Pulmonary artery endothelial cell (primary cell): ENCODE measurements around the gene OPCML. TPM values are rescaled to one million over a fixed set of nuclear protein-coding genes. Genes with fewer than 3 reads are reported as not detected.
"Not testable (repeated sequence)": the region's sequence is repeated elsewhere in the genome, so short reads cannot be mapped to it uniquely, and the experiment has no call there.

ENCODE experiments used
- DNase-seq: peaks from one replicate; pipeline ENCODE4 v3.0.0-alpha.2; 2011; ENCODE audit warnings: low read depth, low spot score
- total RNA-seq: library from RNA; depleted of rRNA; stranded (reverse); fragments of >200 nt; gene quantifications from 2 replicates; pipeline ENCODE4 v1.2.3, GENCODE V29; 2014

Gene OPCML
- total RNA-seq, 1 donor from 2014 or later = not detected

DNA sequence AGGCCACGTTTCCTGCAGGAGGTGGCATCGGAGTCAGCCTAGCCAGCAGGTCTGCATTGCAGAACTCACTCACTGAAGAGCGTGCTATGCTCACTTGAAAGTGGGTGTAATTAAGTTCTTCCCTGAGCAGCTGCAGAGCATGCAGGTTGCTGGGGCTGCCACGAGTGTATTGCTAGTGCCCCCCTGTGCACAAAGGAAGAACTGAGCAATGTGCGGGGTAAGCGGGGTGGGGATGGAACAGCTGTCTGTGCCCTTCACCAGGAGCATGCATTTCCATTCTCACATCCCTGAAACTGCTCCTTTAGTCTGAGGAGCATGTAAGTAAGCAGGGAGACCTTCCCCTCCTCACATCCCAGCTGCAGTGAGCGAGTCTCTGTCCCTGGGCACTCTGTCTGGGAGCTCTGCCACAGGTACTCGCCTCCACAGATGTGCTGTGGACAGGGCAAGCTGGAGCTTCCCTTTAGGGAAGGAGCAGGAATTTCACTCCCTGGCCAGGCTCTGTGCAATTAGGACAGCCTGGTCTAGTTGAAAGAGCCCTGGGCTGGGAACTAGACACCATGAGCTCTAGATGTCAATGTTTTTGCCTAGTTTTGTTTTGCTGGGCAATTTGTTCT is 1130.1 kb downstream of the OPCML start:
- no peak for DNase-seq

DNA sequence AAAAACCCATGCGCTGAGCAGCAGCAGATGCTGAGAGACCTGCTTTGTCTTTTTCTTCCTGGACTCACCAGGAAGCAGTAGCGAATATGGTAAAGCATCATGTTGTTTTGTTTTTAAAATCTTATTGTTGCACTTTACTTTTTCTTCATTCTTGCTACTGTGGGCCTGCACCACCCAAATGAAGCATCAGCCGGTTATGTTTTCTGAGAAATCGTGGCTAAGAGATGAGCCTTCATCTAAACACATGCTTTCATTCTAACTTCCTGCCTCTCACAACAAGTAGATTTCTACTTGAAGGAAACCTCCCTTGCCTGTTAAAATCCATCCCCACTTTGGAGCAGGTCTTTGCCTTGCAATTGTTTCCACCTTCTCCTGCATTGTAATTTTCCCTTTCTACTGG is 1136.0 kb downstream of the OPCML start:
- no peak for DNase-seq

DNA sequence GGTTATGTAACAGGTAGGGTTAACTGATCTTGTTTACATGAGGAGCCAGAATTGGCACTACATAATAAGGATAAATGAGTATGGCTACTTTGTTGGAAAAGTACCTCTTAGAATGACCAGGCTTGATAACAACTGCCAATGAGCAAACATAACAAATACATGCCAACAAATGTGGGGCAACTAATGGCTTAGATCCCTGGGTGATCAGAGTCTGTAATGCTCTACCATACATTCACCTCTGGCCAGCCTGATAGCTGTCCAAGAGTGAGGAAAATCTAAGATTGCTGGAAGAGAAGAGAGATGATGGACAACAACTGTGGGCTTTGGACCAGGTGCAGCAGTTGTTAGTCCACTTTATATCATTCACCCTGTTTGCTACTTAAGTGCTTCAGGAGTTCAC is 1136.9 kb downstream of the OPCML start:
- no peak for DNase-seq

DNA sequence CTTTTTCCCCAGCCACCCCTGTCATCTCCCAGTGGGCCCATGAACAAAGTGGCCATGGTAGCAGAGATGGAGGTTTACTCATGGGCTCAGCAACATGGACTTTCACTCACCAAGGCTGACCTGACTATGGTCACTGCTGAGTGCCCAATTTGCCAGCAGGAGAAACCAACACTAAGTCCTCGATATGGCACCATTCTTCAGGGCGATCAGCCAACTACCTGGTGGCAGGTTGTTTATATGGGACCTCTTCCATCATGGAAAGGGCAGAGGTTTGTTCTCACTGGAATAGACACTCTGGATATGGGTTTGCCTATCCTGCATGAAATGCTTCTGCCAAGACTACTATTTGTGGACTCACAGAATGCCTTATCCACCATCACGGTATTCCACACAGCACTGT is 1152.8 kb downstream of the OPCML start:
- DNase-seq = no peak

DNA sequence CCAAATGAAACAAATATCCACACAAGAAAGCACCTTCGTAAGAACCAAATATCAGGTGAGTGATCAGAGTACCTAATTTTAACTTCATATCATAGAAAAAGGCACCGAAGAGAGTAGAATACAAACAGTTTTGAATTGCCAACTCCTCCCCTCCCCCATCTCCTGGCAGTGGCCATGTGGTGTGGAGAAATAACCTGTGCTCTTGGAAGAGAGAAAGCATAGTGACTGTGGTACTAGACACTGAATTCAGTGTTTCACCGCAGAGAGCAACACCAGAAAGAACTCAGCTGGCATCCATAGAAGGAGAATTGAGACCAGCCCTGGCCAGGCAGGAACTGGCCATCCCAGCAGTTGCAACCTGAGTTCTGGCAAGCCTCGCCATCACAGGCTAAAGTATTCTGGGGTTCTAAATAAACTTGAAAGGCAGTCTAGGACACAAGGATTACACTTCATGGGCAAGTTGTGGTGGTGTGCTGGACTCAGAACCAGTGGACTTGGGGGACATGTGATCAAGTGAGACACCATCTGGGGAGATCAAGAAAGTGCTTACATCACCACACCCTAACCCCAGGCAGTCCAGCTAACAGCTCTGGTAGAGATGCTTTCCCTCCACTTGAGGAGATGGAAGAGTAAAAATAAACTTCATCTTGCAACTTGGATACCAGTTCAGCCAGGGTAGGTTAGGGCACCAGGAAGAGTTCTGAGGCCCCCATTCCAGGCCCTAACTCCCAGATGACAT is 1158.7 kb downstream of the OPCML start:
- DNase-seq = no peak

DNA sequence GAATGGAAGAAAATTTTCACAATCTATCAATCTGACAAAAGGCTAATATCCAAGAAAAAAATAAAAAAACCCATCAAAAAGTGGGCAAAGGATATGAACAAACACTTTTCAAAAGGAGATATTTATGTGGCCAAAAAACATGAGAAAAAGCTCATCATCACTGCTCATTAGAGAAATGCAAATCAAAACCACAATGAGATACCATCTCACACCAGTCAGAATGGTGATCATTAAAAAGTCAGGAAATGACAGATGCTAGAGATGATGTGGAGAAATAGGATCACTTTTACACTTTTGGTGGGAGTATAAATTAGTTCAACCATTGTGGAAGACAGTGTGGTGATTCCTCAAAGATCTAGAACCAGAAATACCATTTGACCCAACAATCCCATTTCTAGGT is 1162.2 kb downstream of the OPCML start:
- not testable (repeated sequence) for DNase-seq

DNA sequence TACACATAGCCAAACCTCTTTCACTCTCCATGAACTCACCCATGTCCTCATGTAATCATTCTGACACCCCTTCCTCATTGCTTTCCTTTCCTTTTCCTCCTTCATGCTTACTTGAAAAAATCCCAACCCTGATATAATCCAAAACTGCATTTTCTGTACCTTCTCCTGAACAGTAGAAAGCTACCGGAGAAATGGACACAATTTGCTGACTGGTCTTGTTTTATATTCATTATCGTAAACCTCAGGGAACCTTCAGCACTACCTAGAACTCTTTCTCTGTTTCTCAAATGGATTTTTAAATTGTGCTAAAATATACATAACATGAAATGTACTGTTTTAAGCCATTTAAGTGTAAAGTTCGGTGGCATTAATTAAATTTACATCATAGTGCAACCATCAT is 1165.0 kb downstream of the OPCML start:
- no peak for DNase-seq

DNA sequence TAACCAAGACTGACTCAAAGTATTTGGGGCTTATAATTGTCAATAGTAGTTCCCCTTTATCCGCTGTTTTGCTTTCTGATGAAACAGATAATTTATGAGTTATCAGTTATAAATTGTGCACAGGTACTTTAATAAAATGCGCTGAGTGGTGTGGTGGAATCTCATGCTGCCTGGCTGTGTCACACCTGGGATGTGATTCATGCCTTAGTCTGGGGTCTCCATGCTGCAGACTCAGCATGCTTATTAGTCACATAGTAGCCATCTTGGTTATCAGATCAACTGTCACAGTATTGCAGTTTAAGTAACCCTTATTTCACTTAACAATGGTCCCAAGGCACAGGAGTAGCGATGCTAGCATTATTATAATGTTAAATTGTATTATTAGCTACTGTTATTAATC is 1166.7 kb downstream of the OPCML start:
- no peak for DNase-seq
